NCI-H1436 treated with DMSO at 0.1 percent for 48 hours (cell line): Measurements from ENCODE around the gene RIMS4.

Source experiments
- DNase-seq: peaks from one replicate; lab custom pipeline; 2025; lab: John Stamatoyannopoulos, UW

Gene RIMS4

DNA sequence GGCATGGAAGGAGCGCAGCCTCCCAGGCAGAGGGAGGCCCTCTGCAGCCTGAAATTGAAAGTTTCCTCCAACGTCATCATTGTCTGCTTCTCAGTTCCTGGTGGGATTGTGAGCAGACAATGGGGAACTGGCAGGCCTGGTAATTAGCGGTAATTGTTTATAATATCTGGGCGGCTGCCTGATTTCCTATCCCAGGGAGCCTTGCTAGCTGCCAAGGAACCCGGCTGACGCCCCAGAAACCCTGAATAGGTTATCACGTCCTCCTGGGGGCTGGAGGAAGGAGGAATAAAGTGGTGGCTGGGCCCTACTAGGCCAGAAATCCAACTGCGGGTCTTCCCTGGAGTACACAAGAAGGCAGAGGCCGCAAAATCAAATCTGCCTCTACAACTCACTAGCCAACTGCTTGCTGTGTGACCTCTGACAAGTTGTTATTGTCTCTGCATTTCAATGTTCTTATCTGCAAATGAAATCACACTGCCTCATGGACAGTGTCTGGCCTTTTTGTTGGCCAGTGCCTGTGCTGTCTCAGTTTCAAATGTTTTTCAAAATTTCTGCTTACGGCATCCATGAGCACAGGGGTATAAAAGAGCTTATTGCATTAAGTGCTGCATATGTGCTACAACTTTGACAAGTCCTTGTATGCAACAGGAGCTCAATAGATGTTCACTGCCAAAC, 47.7 kb downstream of the RIMS4 start:
- DNase-seq, result no peak

GRCh38 chr20:44761423-44761822, 48.9 kb downstream of the RIMS4 start:
- no peak for DNase-seq

DNA sequence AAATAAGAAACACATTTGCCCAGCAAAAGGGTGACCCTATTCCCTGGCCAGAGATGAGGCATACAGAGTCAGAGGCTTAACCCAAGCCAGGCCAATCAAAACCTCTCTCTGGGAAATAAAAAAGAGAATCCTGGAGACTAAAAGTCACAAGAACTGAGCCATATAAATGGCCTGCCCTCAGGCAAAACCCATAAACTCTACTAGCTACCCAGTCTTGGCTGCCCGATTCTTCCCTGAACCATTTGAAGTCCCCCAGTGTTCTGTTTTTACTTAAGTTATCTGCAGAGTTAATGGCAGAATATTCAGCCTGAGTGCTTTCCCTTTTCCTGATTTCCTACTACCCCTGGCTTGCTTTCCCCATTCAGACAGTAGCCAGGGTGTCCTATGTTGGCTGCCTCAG, 50.8 kb downstream of the RIMS4 start:
- no peak for DNase-seq

DNA sequence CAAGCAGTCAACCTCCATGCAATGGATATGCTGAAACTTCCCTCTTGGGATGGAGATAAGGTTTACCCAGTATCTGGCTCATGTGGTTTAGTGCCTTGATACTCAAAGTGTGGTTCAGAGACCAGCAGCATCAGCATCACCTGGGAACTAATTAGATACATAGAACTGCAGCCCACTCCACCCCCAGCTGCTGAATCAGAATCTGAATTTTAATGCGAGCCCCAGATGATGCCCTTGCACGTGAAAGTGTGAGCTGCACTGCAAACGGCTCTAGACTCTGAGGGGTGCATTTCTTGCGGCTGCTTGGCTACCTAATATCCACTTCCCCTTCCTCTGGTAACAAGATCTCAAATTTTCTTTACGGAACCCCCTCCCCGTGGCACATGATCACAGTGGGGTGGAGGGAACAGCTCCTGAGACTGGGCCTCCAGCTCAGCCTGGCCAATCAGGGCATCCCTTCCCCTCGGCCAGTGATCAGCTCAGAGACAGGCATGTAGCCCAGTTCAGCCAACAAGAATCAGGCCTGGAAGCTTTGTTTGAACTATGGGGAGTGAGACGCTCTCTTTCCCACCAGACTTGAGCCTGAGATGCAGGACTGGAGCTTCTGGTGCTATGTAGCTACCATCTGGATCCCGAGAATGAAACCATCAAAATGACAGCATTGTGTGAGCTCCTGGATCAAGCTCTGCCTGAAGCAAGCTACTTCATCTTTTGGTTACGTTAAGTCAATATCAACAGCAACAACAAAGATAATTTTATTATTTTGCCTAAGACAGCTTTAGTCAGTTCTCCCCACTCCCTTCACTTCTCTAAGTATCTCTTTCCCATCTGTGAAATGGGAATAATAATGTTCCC, 51.9 kb downstream of the RIMS4 start:
- no peak for DNase-seq

GRCh38 chr20:44756956-44757355, 53.4 kb downstream of the RIMS4 start:
- DNase-seq, result no peak

- no peak for DNase-seq
Observed at GRCh38 chr20:44756011-44756688, 54.2 kb downstream of the RIMS4 start.

- no peak for DNase-seq
Observed at GRCh38 chr20:44754554-44754953, 55.8 kb downstream of the RIMS4 start.

DNA sequence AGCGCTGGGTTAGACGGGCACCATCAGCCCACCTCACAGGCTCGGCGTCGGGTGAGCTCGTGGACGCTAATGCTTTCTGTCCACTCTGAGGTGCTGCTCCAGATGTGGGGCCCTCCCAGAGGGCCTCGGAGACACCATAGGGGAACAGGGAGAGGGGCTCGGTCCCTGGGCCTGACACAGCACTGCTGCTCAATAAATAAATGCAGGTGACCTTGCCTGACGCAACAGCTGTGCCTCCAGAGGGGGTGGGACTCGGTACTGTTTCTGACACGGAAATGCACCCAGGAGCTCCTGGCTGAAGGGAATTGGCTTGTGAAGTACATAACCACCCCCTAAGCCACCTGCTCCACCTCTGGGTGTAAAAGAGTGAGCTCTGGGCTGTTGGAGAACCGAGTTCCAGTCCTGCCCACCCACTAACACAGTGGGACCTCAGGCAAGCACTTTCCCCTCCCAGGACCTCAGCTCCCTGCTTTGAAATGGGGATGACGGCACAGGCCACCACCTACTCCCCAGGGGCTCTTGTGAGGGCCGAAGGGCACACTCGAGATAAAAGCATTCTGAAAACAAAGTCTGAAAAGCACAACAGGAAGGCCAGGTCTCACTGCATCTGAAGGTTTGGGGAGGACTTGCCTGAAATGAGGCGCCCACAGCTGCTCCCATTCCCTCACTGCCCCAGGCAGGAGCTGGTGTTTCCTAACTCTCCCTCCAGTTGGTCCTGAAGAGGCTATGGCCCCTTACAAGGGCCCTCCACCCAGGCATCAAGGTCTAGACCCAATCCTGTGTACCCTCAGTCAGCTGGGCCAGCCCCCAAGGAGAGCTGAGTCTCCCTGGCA, 58.0 kb downstream of the RIMS4 start:
- no peak for DNase-seq

DNA sequence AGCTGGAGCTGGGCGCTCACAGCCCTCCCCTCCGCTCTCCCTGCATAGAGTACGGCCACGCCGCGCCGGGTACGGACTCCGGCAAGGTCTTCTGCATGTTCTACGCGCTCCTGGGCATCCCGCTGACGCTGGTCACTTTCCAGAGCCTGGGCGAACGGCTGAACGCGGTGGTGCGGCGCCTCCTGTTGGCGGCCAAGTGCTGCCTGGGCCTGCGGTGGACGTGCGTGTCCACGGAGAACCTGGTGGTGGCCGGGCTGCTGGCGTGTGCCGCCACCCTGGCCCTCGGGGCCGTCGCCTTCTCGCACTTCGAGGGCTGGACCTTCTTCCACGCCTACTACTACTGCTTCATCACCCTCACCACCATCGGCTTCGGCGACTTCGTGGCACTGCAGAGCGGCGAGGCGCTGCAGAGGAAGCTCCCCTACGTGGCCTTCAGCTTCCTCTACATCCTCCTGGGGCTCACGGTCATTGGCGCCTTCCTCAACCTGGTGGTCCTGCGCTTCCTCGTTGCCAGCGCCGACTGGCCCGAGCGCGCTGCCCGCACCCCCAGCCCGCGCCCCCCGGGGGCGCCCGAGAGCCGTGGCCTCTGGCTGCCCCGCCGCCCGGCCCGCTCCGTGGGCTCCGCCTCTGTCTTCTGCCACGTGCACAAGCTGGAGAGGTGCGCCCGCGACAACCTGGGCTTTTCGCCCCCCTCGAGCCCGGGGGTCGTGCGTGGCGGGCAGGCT, 60.1 kb downstream of the RIMS4 start:
- no peak for DNase-seq

GRCh38 chr20:44748005-44748370, 62.4 kb downstream of the RIMS4 start:
- DNase-seq, result no peak

DNA sequence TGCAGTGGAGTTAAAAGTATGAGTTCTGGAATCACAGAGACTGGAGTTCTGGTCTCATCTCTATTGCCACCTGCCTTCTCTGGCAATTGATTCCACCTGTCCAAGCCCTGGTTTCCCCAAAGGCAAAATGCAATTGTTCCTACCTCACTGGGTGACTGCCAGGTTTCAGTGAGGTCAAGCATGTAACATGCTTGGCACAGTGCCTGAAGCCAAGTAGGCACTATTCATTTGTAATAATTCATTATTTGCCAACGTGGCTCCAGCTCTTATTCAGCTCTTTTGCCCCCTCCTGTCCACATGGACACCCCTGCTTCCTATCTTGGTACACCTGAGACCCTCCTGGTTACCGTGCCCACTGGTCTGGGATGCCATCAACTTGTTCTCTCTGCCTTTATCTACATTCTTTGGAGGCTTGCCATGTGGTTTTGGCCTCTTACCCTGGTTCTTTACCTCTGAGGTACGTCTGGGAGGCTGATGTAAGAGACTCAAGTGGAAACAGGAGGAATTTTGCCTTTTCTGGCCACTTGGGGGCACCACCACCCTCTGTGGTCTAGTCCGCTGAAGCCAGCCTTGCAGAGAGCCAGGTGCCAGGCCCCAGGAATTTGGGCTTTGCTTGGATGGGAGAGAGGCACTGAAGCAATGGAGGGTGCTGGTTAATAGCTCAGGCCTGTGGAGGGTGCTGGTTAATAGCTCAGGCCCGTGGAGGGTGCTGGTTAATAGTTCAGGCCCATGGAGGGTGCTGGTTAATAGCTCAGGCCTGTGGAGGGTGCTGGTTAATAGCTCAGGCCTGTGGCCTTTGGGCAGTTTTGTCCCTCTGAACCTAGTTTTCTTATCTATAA, 63.0 kb downstream of the RIMS4 start:
- no peak for DNase-seq

GRCh38 chr20:44746367-44747165, 63.8 kb downstream of the RIMS4 start:
- DNase-seq, result no peak

DNA sequence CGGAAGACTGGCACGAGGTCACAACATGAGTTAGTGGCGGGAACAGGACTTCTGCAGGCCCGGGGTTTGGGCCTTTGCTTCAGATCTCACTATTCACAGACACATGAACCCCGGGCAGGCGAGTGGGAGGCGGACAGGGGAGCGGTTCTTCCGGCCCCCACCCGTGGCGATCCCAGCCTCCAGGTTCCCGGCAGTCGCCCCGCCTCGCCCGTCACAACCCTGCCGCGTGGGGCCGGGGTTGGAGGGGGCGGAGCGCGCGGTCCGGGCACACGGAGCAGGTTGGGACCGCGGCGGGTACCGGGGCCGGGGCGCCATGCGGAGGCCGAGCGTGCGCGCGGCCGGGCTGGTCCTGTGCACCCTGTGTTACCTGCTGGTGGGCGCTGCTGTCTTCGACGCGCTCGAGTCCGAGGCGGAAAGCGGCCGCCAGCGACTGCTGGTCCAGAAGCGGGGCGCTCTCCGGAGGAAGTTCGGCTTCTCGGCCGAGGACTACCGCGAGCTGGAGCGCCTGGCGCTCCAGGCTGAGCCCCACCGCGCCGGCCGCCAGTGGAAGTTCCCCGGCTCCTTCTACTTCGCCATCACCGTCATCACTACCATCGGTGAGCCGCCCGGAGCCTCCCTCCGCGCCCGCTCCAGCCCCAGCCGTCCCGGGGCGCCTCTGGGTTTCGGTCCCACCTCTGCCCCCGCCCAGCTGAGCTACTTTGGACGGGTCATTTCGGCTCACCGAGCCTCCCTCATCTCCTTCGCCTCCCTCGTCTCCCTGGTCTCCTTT, 64.6 kb downstream of the RIMS4 start, which contains the start of gene KCNK15:
Gene KCNK15 (plus strand): TSS at position 268 of the 769 bp plus-strand sequence. CDS start 46 bp downstream, at position 314.
- no peak for DNase-seq

DNA sequence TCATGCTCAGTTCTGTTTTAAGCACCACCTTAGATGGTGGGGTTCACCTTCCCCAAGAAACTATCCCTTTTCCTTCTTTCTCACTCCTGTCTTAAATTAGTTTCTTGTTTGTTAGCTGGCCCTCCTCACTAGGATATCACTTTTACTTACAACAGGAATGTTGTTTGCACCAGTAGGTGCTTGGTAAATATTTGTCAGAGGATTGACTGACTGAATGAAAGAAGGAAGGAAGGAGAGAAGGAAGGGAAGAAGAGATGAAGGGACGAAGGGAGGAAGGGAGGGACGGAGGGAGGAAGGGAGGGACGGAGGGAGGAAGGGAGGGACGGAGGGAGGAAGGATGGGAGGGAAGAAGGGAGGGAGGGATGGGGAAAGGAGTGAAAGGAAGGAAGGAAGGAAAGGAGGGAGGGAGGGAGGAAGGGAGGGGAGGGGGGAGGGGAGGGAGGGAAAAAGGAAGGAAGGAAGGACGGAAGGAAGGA, 65.2 kb downstream of the RIMS4 start:
- no peak for DNase-seq

DNA sequence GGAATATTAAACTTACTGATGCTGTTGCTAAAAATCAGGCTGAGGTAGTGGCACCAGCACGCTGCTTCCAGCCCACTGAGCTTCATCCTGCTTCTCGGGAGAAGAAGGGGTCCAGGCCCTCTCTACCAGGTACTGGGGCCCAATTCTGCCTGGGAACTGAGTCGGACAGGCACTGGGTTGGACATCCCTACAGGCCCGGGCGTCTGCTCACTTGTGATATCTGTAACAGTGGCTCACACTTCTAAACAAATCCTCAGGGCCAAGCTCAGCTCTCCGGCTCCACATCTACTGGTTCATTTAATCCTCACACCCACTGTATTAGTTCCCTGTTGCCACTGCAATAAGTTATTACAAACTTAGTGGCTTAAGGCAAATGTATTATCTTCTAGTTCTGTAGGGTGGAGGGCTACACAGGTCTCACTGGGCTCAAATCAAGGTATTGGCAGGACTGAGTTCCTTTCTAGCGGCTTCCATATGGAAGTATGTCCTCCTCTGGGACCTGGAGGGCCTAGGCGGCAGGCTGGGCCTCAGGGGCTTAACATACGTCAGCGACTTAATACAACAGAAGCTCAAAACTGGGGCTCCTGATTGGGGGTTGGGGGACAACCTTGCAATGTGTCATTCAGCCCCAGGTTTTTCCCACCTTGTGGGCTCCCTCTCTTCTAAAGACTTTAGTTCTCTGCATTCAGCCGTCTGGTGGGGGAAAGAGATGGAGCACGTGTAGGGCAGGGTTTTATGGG, 66.3 kb downstream of the RIMS4 start:
- DNase-seq, result no peak

- DNase-seq, result no peak
Observed at GRCh38 chr20:44743080-44743701, 67.2 kb downstream of the RIMS4 start.

DNA sequence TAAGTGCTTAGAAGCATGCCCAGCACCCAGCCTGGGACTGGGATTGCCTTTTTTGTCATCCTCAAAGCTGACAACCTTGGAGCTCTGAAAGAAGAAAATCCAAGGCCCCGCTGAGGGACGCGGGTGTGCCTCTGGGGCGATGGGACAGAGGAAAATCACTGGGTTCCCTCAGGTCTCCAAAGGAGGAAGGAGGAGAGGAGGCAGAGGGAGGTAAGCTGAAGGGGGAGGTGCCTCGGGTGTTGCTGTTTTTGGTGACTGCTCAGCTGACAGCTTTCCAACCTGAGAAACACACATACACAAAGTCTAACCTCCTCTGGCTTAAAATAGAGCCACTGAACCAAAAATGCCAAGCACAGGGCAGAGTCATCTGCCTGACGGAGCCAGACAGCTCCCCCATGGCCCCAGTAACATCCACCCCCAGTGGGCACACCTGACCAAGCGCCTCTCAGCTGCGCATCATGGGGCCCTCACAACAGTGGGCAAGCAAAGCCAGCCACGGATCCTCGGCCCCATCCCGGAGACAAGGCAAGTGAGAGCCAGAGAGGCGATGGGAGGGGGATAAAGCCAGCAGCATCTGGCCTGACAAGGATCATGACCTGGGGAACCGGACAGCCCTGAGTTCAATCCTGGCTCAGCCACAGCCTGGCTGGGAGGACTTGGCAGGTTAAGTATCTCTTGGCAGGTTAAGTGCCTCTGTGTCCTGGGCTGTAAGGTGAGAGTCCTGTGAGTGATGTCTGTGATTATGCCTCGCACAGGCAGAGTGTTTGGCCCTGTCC, 67.9 kb downstream of the RIMS4 start:
- DNase-seq, result no peak
